CD8-positive, alpha-beta memory T cell (primary cell): ENCODE measurements around the gene LRIT1. TPM values are rescaled to one million over a fixed set of nuclear protein-coding genes. Genes with fewer than 3 reads are reported as not detected.

ENCODE experiments used
- CTCF ChIA-PET: fragments of 350-600 bp; sonication (Branson Sonifier 250); formaldehyde crosslinking; loops from one replicate; lab custom pipeline; 2021; ENCODE audit warnings: antibody characterized with exemption; lab: Charles Lee
- POLR2A ChIA-PET: fragments of 350-600 bp; sonication (Branson Sonifier 250); formaldehyde crosslinking; loops from one replicate; lab custom pipeline; 2021; ENCODE audit warnings: antibody characterized with exemption; lab: Charles Lee
- DNase-seq, 5 donors: peaks; one replicate each; pipeline versions ENCODE4 v3.0.0 to v3.0.0-alpha.2; 2020 to 2022; ENCODE audit warnings: mixed read lengths in 1 of 5
- H3K27ac ChIP-seq: one replicate; pipeline ENCODE4 v1.7.0; 2013; ENCODE audit warnings: low read depth, mild to moderate bottlenecking, low read length, moderate library complexity
- H3K27me3 ChIP-seq: 2 replicates; pipeline ENCODE4 v1.7.0; 2013; ENCODE audit warnings: low read length, mild to moderate bottlenecking; ENCODE audit not compliant: insufficient read depth, poor library complexity, severe bottlenecking
- H3K36me3 ChIP-seq: 2 replicates; pipeline ENCODE4 v1.7.0; 2013; ENCODE audit warnings: mild to moderate bottlenecking, low read length, moderate library complexity; ENCODE audit not compliant: insufficient read depth
- H3K4me1 ChIP-seq: 2 replicates; pipeline ENCODE4 v1.7.0; 2013; ENCODE audit warnings: mild to moderate bottlenecking, low read length, moderate library complexity; ENCODE audit not compliant: insufficient read depth
- H3K4me3 ChIP-seq: 2 replicates; pipeline ENCODE4 v1.7.0; 2013; ENCODE audit warnings: mild to moderate bottlenecking, low read length
- H3K9me3 ChIP-seq: 2 replicates; pipeline ENCODE4 v1.7.0; 2013; ENCODE audit warnings: mild to moderate bottlenecking, low read length
- H3K27ac Mint-ChIP-seq, 8 donors: one replicate each; pipeline ENCODE4 v1.8.0; 2020 to 2021; ENCODE audit warnings: mixed read lengths in 8 of 8, mild to moderate bottlenecking in 6 of 8, inconsistent platforms in 3 of 8, moderate library complexity in 3 of 8
- H3K27me3 Mint-ChIP-seq, 2 donors: one replicate each; pipeline ENCODE4 v1.8.0; 2020 to 2021; ENCODE audit warnings: mixed read lengths in 2 of 2, mild to moderate bottlenecking in 1 of 2, moderate library complexity in 1 of 2
- H3K36me3 Mint-ChIP-seq, 3 donors: one replicate each; pipeline ENCODE4 v1.8.0; 2020 to 2021; ENCODE audit warnings: mixed read lengths in 3 of 3, inconsistent platforms in 1 of 3, mild to moderate bottlenecking in 1 of 3
- H3K4me1 Mint-ChIP-seq, 3 donors: one replicate each; pipeline ENCODE4 v1.8.0; 2020 to 2021; ENCODE audit warnings: mixed read lengths in 3 of 3, inconsistent platforms in 1 of 3, mild to moderate bottlenecking in 1 of 3
- H3K4me3 Mint-ChIP-seq, 7 donors: one replicate each; pipeline ENCODE4 v1.8.0; 2020 to 2021; ENCODE audit warnings: mixed read lengths in 7 of 7, mild to moderate bottlenecking in 6 of 7, moderate library complexity in 4 of 7, inconsistent platforms in 2 of 7
- H3K9me3 Mint-ChIP-seq, 5 donors: one replicate each; pipeline ENCODE4 v1.8.0; 2020 to 2022; ENCODE audit warnings: mixed read lengths in 5 of 5, mild to moderate bottlenecking in 3 of 5, moderate library complexity in 2 of 5, inconsistent platforms in 1 of 5
- polyA plus RNA-seq: library from polyadenylated mRNA; unstranded; fragments of 300-500 nt; fragmentation: Illumina TruSeq; gene quantifications from one replicate; pipeline ENCODE4 v1.2.3, GENCODE V29; 2021
- total RNA-seq, 2 experiments: library from RNA; stranded (reverse); gene quantifications; one replicate each; pipeline ENCODE4 v1.2.3, GENCODE V29; 2021

LRIT1 gene
- total and polyA plus RNA-seq, 3 experiments from 2014 or later, result not detected

- H3K4me3 Mint-ChIP-seq, result no peak overlapping the region
- no peaks in the 10 kb centered on the region for H3K9me3 Mint-ChIP-seq
- H3K9me3 ChIP-seq, result no peaks in the 10 kb centered on the region
- no peaks in the 10 kb centered on the region for H3K36me3 Mint-ChIP-seq
- DNase-seq, result peak in 1 of 5 donors; percentile 10
- H3K4me3 ChIP-seq, result no peak overlapping the region
- H3K27me3 Mint-ChIP-seq, result no peaks in the 10 kb centered on the region
- H3K27ac ChIP-seq, result no peak overlapping the region
- peak overlapping the region in 1 of 8 donors; percentile 10 for H3K27ac Mint-ChIP-seq
- H3K4me1 Mint-ChIP-seq, result peaks cover 7 to 10% (median 10%) of the 10 kb centered on the region in 3 donors
- no peaks in the 10 kb centered on the region for H3K27me3 ChIP-seq
- ChIA-PET POLR2A (no interaction called here), CTCF (interaction anchor here (0.9 kb wide), 1 partner anchor 35 kb away, joined by 3 read pairs; no protein-coding TSS in a partner anchor)
- H3K4me1 ChIP-seq, result peaks cover 24% of the 10 kb centered on the region
- no peaks in the 10 kb centered on the region for H3K36me3 ChIP-seq
These were observed 59.7 kb downstream of the LRIT1 start for GRCh38 chr10:84181631-84182030.

Other genes with a start within 250 kb of the LRIT1 start
- 100 to 1,000 TPM; 218 TPM for gene GHITM, start 102.0 kb downstream of the LRIT1 start, total RNA-seq
- 294 TPM for gene GHITM, start 102.0 kb downstream of the LRIT1 start, polyA plus RNA-seq
- gene GPR15LG, start 67.7 kb downstream of the LRIT1 start, total RNA-seq, result not detected
- not detected for gene GPR15LG, start 67.7 kb downstream of the LRIT1 start, polyA plus RNA-seq
- 1 to 10 TPM; 1.4 to 1.7 TPM for gene CDHR1, start 47.0 kb downstream of the LRIT1 start, total RNA-seq
- 1.4 TPM for gene CDHR1, start 47.0 kb downstream of the LRIT1 start, polyA plus RNA-seq
- gene LRIT2, start 16.0 kb downstream of the LRIT1 start, total RNA-seq, result not detected
- gene LRIT2, start 16.0 kb downstream of the LRIT1 start, polyA plus RNA-seq, result not detected
- not detected for gene RGR, start 3.5 kb upstream of the LRIT1 start, total RNA-seq
- gene RGR, start 3.5 kb upstream of the LRIT1 start, polyA plus RNA-seq, result not detected
- gene CCSER2, start 87.0 kb upstream of the LRIT1 start, total RNA-seq, result 10 to 100 TPM; 62.6 to 74.5 TPM
- 114 TPM for gene CCSER2, start 87.0 kb upstream of the LRIT1 start, polyA plus RNA-seq